Omental fat pad (tissue), 4 donors: ENCODE results near the gene SH3PXD2A. TPM values are rescaled to one million over a fixed set of nuclear protein-coding genes. Genes with fewer than 3 reads are reported as not detected.
A peak's percentile ranks its signal among the peaks of the same experiment; 100 is the strongest.

Experiments used
- ATAC-seq: fragments of 150-250 bp; one replicate; pipeline ENCODE4 v1.9.1; 2016; ENCODE audit warnings: mild to moderate bottlenecking, moderate library complexity; ENCODE audit not compliant: low FRiP score
- DNase-seq: peaks from one replicate; pipeline ENCODE4 v3.0.0-alpha.2; 2019; ENCODE audit warnings: low spot score
- CTCF ChIP-seq, 3 donors: fragments of 450-650 bp; IDR thresholded peaks; one replicate each; pipeline ENCODE4 v1.5.1; 2016 to 2017; ENCODE audit warnings: antibody characterized with exemption in 3 of 3, mild to moderate bottlenecking in 3 of 3, moderate library complexity in 2 of 3
- total RNA-seq, 4 donors: library from RNA; depleted of rRNA; stranded (reverse); fragments of >200 nt; gene quantifications; one replicate each; pipeline ENCODE4 v1.1.0, GENCODE V29; 2016

Gene SH3PXD2A
- total RNA-seq, 4 donors from 2014 or later = 21.0 to 36.3 (median 22.5) TPM

- no peak for ATAC-seq
- DNase-seq = no peak
- no peak for TF ChIP-seq CTCF (IDR thresholded peaks at IDR 0.05)
Observed at GRCh38 chr10:103548581-103549348, 306.6 kb downstream of the SH3PXD2A start.

- no peak for ATAC-seq
Observed at GRCh38 chr10:103548006-103548405, 307.4 kb downstream of the SH3PXD2A start.

GRCh38 chr10:103547391-103547946 lies 307.9 kb downstream of the SH3PXD2A start:
- DNase-seq (no peak), ATAC-seq (peak; percentile 57)
- TF ChIP-seq CTCF (IDR thresholded peaks at IDR 0.05) = no peak

More at GRCh38 chr10:103548006-103548405, 307.4 kb downstream of the SH3PXD2A start:
- DNase-seq = no peak
- TF ChIP-seq CTCF (IDR thresholded peaks at IDR 0.05) = no peak

- ATAC-seq = no peak
- no peak for TF ChIP-seq CTCF (IDR thresholded peaks at IDR 0.05)
- no peak for DNase-seq
Observed at GRCh38 chr10:103546401-103546800, 309.0 kb downstream of the SH3PXD2A start.

GRCh38 chr10:103545771-103546281 lies 309.6 kb downstream of the SH3PXD2A start:
- no peak for ATAC-seq
- no peak for DNase-seq
- no peak for TF ChIP-seq CTCF (IDR thresholded peaks at IDR 0.05)

GRCh38 chr10:103545366-103545765 lies 310.0 kb downstream of the SH3PXD2A start:
- no peak for ATAC-seq
- TF ChIP-seq CTCF (IDR thresholded peaks at IDR 0.05) = no peak
- DNase-seq = no peak
